NOMO-1 treated with dmso at 0.1 percent for 144 hours (cell line): Measurements from ENCODE around the gene LCLAT1.
A peak's percentile ranks its signal among the peaks of the same experiment; 100 is the strongest.
"Not testable (repeated sequence)": the region's sequence is repeated elsewhere in the genome, so short reads cannot be mapped to it uniquely, and the experiment has no call there.

Experiments
- DNase-seq: peaks from one replicate; lab custom pipeline; 2025; ENCODE audit not compliant: unreplicated experiment; lab: John Stamatoyannopoulos, UW

LCLAT1 gene

DNA sequence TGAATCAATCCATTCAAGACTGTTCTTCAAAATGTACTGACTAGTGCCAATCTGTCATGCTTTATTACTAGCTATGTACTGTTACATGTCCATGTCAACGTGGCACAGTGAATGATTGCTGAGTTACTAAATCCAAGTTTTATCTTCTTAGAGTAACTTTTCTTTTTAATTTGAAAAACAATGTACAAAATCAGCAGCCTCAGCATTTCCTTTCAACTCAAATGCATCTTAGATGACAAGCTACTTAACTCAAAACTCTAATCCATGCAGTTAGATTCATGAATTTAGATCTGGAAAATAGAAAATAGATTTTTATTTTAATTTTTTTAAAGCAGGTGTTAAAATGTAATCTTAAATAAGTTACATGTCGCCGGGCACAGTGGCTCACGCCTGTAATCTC is 186.0 kb downstream of the LCLAT1 start:
- DNase-seq, result no peak

DNA sequence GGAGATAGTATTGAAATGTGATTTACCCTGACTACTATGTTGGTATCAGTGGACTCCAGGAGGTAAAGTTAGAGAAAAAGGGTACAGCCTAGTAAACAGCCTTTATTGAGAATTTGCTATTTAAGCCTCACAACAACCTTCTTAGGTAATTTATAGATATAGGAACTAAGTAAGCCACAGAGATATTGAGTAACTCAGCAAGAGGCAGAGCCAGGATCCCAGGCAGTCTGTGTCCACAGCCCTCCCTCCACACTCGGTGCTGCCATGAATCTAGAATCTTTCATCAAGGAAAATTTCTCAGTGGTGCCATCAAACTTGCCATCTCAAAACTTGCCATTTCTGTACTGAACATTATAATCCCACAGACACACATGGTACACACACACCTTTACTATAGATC is 189.3 kb downstream of the LCLAT1 start:
- peak; percentile 45 for DNase-seq

- DNase-seq, result no peak
Measured at GRCh38 chr2:30639836-30640235, 192.8 kb downstream of the LCLAT1 start.

- DNase-seq, result peak; percentile 68
Measured at GRCh38 chr2:30641765-30642345, 194.8 kb downstream of the LCLAT1 start.

GRCh38 chr2:30643013-30643412 is 196.0 kb downstream of the LCLAT1 start:
- DNase-seq, result not testable (repeated sequence)

DNA sequence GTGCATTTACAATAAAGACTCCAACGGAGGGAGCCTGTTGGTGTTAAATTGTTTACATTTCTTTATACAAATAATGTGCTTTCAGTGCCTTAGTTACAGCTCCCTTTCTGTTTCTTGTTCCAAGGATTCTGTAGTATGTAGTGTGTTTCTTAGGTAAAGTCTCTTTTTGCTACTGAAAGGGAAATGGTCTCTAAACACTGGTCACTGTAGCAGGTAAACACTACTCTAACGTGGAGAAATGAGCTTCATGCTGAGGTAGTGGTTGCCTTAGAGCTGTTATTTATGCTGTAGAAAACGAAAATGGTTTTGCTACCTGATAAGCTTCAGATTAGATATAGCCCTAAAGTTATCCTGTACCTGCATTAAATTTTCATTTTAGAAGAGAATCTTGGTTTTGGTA is 196.6 kb downstream of the LCLAT1 start:
- DNase-seq, result no peak

- no peak for DNase-seq
Measured at GRCh38 chr2:30645081-30645744, 198.2 kb downstream of the LCLAT1 start.

DNA sequence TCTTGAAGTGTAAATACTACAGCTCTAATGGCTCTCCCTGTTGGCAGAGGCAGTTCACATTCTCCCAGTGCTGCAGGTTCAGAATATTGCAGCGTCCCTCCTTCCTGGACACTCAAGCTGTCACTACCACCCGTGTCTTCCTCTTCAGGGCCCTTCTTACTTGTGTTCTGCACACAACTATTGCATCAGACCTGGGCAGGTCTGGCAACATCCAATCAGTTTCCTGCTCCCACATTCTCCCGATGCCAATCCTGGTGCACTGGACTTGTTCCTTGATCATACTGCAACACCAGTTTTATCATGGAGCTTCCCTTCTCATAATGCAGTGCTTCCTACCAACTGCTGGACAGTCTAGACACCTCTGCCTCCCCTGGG is 198.7 kb downstream of the LCLAT1 start:
- DNase-seq, result no peak

DNA sequence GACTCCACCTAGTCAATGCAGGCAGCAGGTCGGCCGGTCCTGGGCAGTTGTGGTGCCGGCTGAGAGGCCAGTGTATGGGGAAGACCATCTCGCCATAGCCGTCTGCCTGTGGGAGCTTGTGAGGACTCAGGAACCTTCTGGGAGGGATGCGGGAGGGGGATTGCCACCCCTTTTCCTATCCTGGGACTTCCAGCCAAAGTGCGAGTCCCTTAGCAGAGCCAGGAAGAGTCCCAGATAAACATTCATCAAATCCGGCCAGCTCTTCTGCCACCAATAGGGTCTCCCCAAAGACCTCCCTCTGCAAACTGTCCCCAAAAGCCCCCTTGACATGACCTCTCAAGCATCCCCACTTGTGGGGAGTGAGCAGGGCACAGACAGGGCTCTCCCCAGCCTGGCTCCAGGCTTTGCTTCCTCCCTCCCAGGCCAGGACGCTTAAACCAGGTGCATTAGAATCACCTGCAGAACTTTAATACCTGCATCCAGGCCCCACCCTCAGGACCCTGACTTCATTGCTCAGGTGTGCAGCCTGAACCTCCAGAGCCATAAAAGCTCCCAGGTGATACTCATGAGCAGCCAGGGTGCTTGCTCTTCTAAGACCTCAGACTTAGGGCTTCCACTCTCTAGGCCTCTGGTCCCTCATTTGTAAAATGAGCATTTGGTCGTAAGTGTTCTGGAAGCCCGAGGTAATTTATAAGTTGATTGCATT is 200.9 kb downstream of the LCLAT1 start:
- DNase-seq, result no peak

DNA sequence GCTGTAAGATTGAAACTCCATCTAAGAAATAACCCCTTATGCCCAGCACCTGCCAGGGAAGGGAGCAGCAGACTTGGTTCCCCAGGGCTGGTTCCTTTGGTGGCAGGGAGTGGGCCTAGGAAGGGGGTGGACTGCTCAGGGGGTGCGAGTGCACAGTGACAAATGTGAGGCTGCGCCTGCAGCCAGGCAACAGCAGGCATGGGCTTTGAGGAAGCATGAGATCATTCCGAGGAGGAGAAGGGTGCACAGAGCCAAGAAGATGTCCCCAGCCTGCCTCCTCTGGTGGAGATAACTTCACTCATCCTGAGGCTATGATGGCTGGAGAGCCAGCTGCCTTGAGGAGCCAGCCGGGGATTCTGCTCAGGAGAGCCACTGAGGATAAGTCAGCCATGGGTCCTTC is 202.2 kb downstream of the LCLAT1 start:
- DNase-seq, result no peak

- no peak for DNase-seq
Measured at GRCh38 chr2:30649828-30650227, 202.8 kb downstream of the LCLAT1 start.

- no peak for DNase-seq
Measured at GRCh38 chr2:30652271-30652915, 205.3 kb downstream of the LCLAT1 start.

- no peak for DNase-seq
Measured at GRCh38 chr2:30653847-30654246, 206.8 kb downstream of the LCLAT1 start.

DNA sequence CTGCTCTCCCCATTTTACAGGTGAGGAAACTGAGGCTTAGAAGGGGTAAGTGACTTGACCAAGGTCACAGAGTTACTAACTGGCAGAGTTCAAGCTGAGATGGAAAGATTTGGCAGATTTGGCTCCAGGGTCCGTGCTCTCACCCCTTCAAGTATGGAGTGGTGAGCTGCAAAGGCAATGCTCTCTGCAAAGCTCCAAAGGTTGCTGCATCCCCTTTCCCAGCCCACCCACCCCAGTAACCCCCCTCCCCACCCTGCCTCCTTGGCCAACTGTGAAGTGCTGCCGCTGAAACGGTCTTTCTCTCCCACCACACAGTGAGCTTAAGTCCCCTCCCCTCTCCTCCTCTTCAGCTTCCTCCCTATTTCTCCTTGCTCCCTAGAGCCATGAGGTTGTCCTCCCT is 207.4 kb downstream of the LCLAT1 start:
- no peak for DNase-seq

DNA sequence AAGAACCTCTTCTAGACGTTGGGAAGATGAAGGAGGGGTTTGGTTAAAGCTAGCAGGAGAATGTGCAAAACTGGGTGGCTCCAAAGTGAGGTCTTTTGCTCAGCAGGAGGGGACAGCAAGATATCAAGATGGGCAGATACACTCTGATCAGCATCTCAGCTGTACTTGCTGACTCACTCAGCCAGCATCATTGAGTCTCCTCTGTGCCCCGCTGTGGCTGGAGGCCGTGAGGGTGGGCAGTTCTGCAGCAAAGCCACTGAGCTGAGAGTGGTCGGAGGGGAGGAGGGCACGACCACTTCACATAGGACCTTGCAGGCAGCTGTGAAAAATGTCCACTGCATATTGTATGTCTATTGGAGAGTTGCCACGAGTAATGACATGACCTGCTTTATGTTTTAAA is 208.2 kb downstream of the LCLAT1 start:
- DNase-seq, result no peak

- no peak for DNase-seq
Measured at GRCh38 chr2:30655660-30656059, 208.6 kb downstream of the LCLAT1 start.

- no peak for DNase-seq
Measured at GRCh38 chr2:30656079-30656478, 209.0 kb downstream of the LCLAT1 start.

DNA sequence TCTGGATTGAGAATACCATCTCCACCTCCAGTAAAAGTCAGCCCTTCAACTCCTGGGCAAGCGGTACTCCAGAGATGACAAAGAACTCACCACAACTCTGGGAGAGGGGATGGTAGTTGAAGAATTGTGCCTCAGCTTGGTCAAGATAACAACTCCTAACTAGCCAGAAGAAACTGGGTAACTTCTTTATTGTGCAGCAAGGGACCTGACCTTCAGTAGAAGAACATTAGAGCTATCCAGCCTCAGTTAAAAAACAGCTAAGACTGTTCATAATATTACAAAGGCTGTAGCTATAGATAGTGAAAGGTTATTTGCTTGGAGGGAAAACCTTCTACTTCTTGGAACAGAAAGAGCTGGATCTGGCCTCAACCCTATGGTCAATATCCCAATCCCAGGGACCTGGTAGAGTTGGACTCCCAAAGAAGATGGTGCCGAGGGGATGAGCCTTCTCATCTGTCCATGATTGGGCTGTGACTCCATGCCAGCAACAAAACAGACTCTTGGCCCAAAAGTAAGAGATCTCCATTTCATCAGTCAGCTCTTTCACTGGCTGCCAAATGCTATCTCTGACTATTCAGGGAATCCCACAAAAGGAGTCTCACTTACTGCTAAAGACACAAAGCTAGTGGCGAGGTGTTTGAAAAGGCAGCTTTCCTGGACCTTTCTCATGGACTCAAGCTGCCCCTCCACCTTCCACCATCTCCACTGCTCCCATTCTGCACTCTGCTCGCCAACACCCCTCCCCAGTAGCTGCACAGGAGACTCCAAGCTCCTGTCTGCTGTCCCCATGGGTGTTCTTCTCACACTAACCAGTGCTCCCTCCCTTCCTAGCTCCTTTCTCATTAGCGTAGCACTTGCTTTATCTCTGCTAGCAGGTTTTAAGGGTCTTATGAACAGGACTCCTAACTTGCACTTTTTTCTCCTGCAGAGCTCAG is 214.4 kb downstream of the LCLAT1 start:
- no peak for DNase-seq

DNA sequence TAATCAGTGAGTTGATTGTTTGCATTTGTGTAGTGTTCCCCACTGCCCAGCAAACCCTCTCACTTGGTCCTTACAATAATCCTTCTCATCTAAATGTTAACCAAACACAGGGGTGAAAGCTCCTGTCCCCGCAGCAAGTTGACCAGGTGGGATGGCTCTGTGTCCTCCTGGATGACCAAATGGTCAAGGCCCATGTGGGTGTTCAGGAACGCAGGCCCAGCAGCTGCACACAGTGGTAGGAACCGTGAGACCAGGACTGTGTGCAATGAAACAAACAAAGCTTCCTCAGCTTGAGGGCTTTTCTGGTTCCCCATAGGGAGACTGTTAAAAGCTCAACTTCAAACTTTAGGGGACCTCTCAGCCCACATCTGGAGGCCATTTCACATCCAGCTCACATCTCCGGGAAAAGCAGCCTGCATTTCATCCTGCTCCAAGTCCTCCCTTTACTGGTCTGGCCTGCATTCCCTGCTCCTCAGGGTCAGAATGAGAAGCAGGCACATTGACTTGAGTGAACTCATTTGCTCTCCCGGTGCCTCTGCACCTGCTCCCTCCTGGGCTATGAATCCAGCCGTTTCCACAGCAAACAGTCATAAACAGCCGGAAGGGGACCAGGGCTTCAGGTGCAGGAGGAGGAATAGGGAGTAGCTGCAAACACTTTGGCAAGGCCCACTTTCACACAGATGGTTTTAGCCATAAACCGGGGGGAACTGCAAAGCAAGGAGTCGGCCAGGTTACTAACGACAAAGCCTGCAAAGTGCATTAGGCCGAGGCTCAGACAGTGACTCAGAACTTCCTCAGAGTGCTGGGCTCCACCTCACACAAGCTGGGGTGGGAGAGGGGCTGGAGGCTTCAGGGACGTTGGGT is 215.5 kb downstream of the LCLAT1 start:
- no peak for DNase-seq

GRCh38 chr2:30663321-30663720 is 216.3 kb downstream of the LCLAT1 start:
- no peak for DNase-seq
